ENCODE results near the gene LLCFC1.

DNA sequence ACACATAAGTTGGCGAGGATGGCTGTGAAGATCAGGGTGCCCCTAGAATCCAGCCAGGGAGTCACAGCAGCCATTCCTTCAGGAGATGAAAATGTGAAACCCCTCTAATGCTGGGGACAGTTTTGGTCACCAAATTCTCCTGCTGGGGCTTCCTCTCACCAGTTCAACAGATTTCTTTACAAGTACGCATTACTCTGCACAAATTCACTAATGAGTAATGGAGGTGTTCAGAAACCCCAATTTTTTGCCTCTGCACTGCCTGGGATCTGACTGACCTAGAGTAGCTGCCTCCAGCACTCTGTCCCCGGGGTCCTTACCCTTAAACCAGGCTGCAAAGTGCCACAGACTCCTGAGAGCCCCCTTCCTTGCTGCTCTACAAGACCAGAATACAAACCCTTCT, 21.8 kb upstream of the LLCFC1 start:
- TF ChIP-seq, protein P1, sequence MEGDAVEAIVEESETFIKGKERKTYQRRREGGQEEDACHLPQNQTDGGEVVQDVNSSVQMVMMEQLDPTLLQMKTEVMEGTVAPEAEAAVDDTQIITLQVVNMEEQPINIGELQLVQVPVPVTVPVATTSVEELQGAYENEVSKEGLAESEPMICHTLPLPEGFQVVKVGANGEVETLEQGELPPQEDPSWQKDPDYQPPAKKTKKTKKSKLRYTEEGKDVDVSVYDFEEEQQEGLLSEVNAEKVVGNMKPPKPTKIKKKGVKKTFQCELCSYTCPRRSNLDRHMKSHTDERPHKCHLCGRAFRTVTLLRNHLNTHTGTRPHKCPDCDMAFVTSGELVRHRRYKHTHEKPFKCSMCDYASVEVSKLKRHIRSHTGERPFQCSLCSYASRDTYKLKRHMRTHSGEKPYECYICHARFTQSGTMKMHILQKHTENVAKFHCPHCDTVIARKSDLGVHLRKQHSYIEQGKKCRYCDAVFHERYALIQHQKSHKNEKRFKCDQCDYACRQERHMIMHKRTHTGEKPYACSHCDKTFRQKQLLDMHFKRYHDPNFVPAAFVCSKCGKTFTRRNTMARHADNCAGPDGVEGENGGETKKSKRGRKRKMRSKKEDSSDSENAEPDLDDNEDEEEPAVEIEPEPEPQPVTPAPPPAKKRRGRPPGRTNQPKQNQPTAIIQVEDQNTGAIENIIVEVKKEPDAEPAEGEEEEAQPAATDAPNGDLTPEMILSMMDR (conservative IDR thresholded peaks at IDR 0.05; ENCODE audit: low read depth, low read length), result no peak
- TF ChIP-seq EZH2 (IDR thresholded peaks at IDR 0.05; ENCODE audit: borderline replicate concordance, low read depth, low read length, poor library complexity, severe bottlenecking), result no peak
